Stimulated activated CD8-positive, alpha-beta memory T cell treated with anti-CD3 and anti-CD28 coated beads, Interleukin-7, amount 100 ng/mL, for 24 hours (primary cell): Measurements from ENCODE around the gene MYADML2.

Experiments used
- DNase-seq: peaks from one replicate; pipeline ENCODE4 v3.0.0-alpha.2; 2020; ENCODE audit warnings: low read depth

Gene MYADML2

GRCh38 chr17:81939218-81939617, 7.8 kb downstream of the MYADML2 start:
- no peak for DNase-seq

- DNase-seq = no peak
Observed at GRCh38 chr17:81935709-81936084, 11.3 kb downstream of the MYADML2 start.

GRCh38 chr17:81934850-81935708, 12.0 kb downstream of the MYADML2 start:
- no peak for DNase-seq

DNA sequence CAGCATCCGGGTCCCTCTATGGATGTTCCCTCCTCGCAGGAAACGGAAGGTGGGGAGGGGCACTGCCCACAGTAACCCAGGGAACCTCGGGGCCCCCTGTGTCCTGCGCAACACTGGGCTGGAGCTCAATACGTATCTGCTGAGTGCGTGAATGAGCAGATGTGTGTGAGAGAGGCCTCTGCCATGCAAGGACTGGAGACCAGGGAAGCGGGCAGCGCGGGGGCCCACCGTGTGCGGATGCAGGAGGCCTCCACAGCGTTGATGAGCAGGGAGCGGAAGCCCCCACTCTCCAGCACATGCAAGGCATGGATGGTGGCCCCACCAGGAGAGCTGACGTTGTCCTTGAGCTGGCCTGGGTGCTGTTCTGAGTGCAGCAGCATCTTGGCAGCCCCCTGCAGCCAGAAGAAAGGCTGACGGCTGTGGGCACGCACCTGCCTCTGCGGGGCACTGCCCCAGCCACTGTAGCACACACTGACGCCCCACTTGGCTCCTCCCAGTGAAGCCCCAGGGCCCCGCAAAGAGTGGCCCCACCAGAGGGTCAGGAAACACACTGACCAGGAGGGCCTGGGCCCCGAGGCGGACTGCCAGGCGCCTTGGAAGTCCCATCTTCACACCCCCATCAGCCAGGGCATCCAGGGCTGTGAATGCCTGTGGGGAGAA, 12.8 kb downstream of the MYADML2 start:
- no peak for DNase-seq

- DNase-seq = no peak
Observed at GRCh38 chr17:81933178-81933699, 13.8 kb downstream of the MYADML2 start.

DNA sequence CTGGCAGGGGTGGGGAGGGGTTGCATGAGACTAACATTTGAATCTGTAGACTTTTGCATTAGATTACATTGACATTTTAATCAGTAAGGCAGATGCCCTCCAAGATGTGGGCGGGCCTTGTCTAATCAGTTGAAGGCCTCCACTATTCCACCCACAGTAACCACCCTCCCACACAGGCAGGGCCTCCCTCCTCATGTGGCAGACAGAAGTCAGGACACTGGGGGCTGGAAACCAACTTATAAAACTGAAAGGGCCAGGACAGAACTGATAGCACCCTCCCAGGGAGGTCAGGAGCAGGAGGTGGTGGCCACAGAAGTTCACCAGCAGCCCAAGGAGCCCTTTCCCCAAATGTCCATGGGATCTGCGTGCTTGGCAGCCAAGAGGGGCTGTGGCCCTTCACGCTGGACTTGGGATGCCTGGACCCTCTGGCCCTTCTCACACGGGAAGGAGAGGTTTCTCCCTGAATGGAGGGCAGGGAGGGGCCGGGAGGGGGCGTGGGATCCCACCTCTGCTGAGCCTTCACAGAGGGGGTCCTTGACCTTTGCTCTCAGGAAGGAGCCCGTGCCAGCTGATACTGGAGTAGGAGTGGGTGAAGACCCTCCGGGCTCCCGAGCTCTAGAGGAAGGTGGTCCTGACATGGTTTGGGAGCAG, 14.6 kb downstream of the MYADML2 start:
- no peak for DNase-seq

DNA sequence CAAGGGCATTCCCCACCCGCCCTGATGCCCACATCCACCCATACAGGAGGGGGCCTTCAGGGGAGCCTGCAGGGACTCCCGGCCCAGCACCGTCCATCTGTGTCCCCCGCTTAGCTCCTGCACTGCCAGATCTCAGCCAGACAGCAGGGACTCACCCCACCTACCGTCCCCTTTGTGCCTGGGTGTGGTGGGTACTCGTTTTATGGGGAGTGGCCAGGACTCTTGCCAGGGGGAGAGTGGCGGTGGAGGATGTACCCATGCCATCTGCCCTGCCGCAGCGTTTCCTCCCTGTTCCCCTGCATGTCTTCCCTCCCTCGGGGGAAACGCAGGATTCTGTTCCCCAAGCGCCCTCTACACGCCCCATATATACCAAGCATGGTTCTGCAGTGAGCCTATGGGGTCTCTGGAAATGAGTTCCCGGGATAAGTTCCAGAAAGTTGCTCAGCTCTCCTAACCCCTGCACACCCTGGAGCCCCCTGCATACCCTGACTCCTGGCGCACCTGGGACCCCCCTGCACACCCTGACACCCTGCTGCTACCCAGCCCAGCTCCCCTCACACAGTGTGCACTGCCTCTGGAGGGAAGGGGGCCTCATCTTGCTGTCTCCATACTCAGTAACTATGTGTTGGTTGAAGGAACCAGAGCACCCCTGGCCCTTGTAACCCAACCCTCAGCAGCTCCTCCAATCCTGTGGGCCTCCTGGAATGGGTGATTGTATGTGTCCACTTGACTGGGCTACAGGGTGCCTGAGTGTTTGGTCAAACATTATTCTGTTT, 15.3 kb downstream of the MYADML2 start:
- no peak for DNase-seq

- DNase-seq = no peak
Observed at GRCh38 chr17:81931189-81931556, 15.9 kb downstream of the MYADML2 start.

DNA sequence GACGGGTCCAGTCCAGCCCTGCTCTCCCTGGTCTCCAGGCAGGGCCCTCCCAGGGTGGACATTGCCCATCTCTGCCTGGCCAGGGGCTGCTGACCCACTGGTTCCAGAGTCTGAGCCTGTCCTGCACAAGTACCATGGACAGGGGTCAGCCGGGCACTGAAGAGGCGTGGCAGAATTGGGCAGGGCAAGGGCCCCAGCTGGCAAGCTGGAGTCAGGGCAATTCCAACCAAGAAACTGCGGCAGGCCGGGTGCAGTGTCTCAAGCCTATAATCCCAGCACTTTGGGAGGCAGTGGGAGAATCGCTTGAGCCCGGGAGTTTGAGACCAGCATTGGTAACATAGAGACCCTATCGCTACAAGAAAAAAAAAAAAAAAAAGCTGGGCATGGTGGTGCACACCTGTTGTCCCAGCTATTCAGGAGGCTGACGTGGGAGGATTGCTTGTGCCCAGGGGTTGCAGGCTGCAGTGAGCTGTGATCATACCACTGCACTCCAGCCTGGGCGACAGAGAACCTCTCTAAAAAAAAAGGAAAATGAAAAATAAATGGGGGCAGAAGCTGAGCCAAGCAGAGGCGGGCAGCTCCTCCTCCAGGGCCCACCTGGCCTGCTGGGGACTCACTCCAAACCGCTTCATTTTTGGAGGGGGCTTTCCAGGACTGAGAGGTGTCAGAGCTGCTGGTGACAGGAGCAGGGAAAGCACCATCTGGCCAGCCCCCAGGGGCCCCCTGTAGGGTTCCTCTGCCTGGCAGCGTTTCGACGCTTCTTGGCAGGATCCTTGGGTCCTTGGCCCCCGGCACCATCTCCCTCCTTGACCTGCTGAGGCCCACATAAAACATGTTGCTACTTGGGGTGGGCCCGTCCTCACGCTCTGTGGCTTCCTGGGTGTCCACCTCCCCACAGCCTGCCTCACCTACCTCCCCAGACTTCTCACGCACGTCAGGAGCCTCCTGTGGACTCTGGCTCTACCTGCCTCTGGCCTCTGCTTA, 16.6 kb downstream of the MYADML2 start:
- DNase-seq = no peak

GRCh38 chr17:81929253-81930141, 17.5 kb downstream of the MYADML2 start:
- no peak for DNase-seq

GRCh38 chr17:81928544-81929252, 18.3 kb downstream of the MYADML2 start:
- no peak for DNase-seq

DNA sequence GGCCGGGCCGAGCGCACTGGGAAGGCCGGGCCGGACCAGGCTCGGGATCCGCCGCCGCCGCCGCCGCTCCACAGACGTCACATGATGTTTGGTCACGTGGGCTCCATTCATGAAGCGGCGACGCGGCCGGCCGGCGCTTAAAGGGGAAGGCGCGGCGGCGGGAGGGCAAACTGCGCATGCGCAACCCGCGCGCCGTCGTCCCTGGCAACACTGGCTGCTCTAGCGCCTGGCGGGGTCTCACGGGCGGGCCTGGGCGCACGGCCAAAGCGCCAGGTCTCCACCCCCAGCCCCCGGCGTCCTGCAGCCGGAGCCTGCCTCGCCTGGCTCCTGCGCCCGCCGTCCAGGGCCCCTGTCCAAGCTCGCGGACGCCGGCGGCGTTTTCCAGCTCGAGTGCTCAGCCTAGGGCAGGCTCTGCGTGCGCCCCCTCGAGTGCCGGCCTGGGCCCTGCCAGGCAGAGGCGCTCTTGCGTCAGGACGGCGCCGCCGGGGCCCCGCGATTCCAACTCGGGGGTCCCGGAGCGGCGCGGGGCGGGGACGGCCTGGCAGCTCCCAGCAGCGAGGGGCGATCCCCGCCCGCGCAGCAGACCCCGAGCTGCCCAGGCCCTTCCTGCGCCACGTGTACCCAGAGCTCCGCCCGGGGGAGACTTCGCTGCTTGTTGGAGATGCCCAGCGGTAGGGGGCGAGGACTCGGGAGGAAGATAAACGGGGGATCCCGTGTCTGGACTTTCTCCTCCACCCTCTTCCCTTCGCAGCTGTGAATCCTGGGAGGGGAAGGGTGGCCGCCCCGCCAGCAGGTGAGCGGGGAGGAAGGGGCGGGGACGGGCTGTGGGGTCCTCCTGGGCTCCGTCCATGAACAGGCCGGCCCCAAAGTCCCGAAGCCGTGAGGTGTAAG, 19.1 kb downstream of the MYADML2 start, which contains the start of gene MAFG:
MAFG (minus strand) TSS at position 83 of the 891 bp plus-strand sequence. CDS start 4,550 bp downstream, outside the sequence.
- peak; percentile 70 for DNase-seq

DNA sequence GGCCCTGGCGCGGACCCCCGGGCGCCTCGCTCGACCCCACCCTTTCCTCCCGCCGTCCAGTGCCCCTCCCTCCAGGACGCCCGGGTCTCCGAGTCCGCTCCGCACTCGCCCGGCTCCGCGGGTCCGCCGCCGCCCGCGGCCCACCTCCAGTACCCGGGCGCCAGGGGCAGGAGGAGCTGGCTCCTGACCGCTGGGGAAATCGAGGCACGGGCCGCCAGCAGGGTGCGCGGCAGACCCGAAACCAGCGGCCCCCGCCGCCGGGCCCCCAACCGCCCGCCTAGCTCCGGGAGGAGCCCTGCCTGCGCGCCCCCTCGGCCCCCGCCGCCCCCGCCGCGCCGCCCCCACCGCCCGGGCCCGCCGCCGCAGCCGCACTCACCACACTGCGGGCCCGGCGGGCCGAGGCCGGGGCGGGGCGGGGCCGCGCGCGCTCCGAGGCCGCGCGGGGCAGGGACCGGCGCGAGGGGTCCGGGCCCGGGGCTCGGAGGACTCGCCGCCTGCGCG, 19.8 kb downstream of the MYADML2 start:
- DNase-seq = no peak

GRCh38 chr17:81926451-81927151, 20.4 kb downstream of the MYADML2 start:
- peak; percentile 32 for DNase-seq

DNA sequence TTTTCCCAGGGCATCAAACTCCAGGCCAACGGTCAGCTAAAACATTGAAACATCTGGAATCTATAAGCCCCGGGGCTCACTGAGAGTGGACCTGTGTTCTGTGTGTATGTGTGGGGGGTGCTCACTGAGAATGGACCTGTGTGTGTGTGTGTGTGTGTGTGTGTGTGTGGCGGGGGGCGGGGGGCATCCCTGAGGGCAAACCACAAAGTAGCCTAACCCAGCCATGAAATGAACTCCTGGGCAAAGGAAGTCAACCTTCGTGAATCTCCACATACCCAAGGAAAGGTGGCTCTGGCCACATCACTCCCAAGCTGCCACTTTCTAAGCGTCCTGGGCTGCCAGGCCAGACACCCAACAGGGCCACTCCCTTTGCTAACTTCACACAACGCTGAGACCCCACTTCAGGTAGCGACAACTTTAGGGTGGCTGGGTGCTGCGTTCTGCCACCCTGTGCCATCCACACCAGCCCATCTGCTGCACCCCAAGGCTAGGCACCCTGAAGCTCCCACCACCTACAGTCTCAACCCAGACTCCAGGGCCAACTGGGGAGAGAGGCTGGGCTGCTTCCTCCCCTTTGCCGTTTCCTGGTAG, 21.1 kb downstream of the MYADML2 start:
- no peak for DNase-seq
